H9 (cell line): Measurements from ENCODE around the gene AK9. TPM values are rescaled to one million over a fixed set of nuclear protein-coding genes. Genes with fewer than 3 reads are reported as not detected.

Experiments used
- DNase-seq: peaks from one replicate; pipeline ENCODE4 v3.0.0-alpha.2; 2017
- H2AFZ ChIP-seq: one replicate; pipeline ENCODE4 v1.6.1; 2013; ENCODE audit warnings: mild to moderate bottlenecking, low read length, control low read depth, moderate library complexity
- H2AK5ac ChIP-seq: 2 replicates; pipeline ENCODE4 v1.6.1; 2013; ENCODE audit warnings: low read length, control low read depth, mixed read lengths; ENCODE audit not compliant: insufficient read length
- H2BK120ac ChIP-seq: one replicate; pipeline ENCODE4 v1.6.1; 2013; ENCODE audit warnings: low read depth, mild to moderate bottlenecking, low read length, control low read depth, inconsistent platforms; ENCODE audit not compliant: poor library complexity, severe bottlenecking
- H2BK12ac ChIP-seq: 2 replicates; pipeline ENCODE4 v1.6.1; 2013; ENCODE audit warnings: low read length, control low read depth, mixed read lengths, low read depth; ENCODE audit not compliant: insufficient read length
- H2BK15ac ChIP-seq: 2 replicates; pipeline ENCODE4 v1.6.1; 2013; ENCODE audit warnings: low read depth, low read length, control low read depth
- H2BK20ac ChIP-seq: one replicate; pipeline ENCODE4 v1.6.1; 2013; ENCODE audit warnings: low read depth, mild to moderate bottlenecking, low read length, control low read depth, inconsistent platforms; ENCODE audit not compliant: poor library complexity, severe bottlenecking
- H2BK5ac ChIP-seq: 2 replicates; pipeline ENCODE4 v1.6.1; 2013; ENCODE audit warnings: low read length, control low read depth, mixed read lengths; ENCODE audit not compliant: insufficient read length
- H3K14ac ChIP-seq: 2 replicates; pipeline ENCODE4 v1.6.1; 2013; ENCODE audit warnings: low read length, control low read depth; ENCODE audit not compliant: insufficient read depth
- H3K18ac ChIP-seq: 2 replicates; pipeline ENCODE4 v1.6.1; 2013; ENCODE audit warnings: low read depth, mild to moderate bottlenecking, mixed read lengths, low read length, control low read depth; ENCODE audit not compliant: insufficient read length
- H3K23ac ChIP-seq: 2 replicates; pipeline ENCODE4 v1.6.1; 2013; ENCODE audit warnings: low read length, control low read depth, mixed read lengths, low read depth; ENCODE audit not compliant: insufficient read length
- H3K23me2 ChIP-seq: 2 replicates; pipeline ENCODE4 v1.6.1; 2013; ENCODE audit warnings: low read depth, mild to moderate bottlenecking, mixed read lengths, low read length, control low read depth; ENCODE audit not compliant: insufficient read length, poor library complexity, severe bottlenecking
- H3K27ac ChIP-seq: 2 replicates; pipeline ENCODE4 v1.5.1; 2013; ENCODE audit warnings: low read length, control low read depth, mixed read lengths, low read depth; ENCODE audit not compliant: insufficient read length
- H3K27me3 ChIP-seq: 2 replicates; pipeline ENCODE4 v1.6.1; 2013; ENCODE audit warnings: low read length, control low read depth, inconsistent platforms; ENCODE audit not compliant: insufficient read depth
- H3K4ac ChIP-seq: 2 replicates; pipeline ENCODE4 v1.6.1; 2013; ENCODE audit warnings: low read depth, mild to moderate bottlenecking, control low read depth, inconsistent platforms, low read length, moderate library complexity
- H3K4me1 ChIP-seq: 2 replicates; pipeline ENCODE4 v1.6.1; 2013; ENCODE audit warnings: low read length, control low read depth, inconsistent platforms; ENCODE audit not compliant: insufficient read depth
- H3K4me2 ChIP-seq: 2 replicates; pipeline ENCODE4 v1.6.1; 2013; ENCODE audit warnings: low read length, control low read depth, mixed read lengths; ENCODE audit not compliant: insufficient read length, insufficient read depth
- H3K56ac ChIP-seq: 2 replicates; pipeline ENCODE4 v1.6.1; 2013; ENCODE audit warnings: low read depth, mild to moderate bottlenecking, mixed read lengths, low read length, control low read depth; ENCODE audit not compliant: insufficient read length
- H3K79me1 ChIP-seq: 2 replicates; pipeline ENCODE4 v1.6.1; 2013; ENCODE audit warnings: low read depth, mild to moderate bottlenecking, moderate library complexity, low read length, control low read depth, inconsistent platforms; ENCODE audit not compliant: insufficient read depth, poor library complexity, severe bottlenecking
- H3K79me2 ChIP-seq: 2 replicates; pipeline ENCODE4 v1.6.1; 2013; ENCODE audit warnings: low read length, control low read depth, inconsistent platforms; ENCODE audit not compliant: insufficient read depth
- H3K9ac ChIP-seq: 2 replicates; pipeline ENCODE4 v1.6.1; 2013; ENCODE audit warnings: low read length, control low read depth, mixed read lengths; ENCODE audit not compliant: insufficient read length; ENCODE audit errors: extremely low read depth
- H3K9me3 ChIP-seq: one replicate; pipeline ENCODE4 v1.6.1; 2013; ENCODE audit warnings: low read depth, low read length, inconsistent platforms; ENCODE audit not compliant: control insufficient read depth
- H3T11ph ChIP-seq: one replicate; pipeline ENCODE4 v1.6.1; 2013; ENCODE audit warnings: mild to moderate bottlenecking, low read length, control low read depth, inconsistent platforms
- H4K20me1 ChIP-seq: one replicate; pipeline ENCODE4 v1.6.1; 2013; ENCODE audit not compliant: control insufficient read depth, insufficient read length, insufficient read depth
- H4K5ac ChIP-seq: 2 replicates; pipeline ENCODE4 v1.6.1; 2013; ENCODE audit warnings: low read depth, mild to moderate bottlenecking, mixed read lengths, low read length, control low read depth; ENCODE audit not compliant: insufficient read length
- H4K8ac ChIP-seq: replicated peaks from 2 replicates; pipeline ENCODE4 v1.6.1; 2013; ENCODE audit warnings: low read length, control low read depth, mixed read lengths, low read depth; ENCODE audit not compliant: insufficient read length
- H4K91ac ChIP-seq: 2 replicates; pipeline ENCODE4 v1.6.1; 2013; ENCODE audit warnings: low read depth, mild to moderate bottlenecking, moderate library complexity, mixed read lengths, low read length, control low read depth; ENCODE audit not compliant: insufficient read length
- H3K27ac Mint-ChIP-seq, 3 experiments: 2 replicates in 2 of 3; 3 replicates in 1 of 3; pipeline ENCODE4 v1.8.0; 2020 to 2021; ENCODE audit warnings: mixed read lengths in 3 of 3, mild to moderate bottlenecking in 1 of 3, moderate library complexity in 1 of 3
- H3K27me3 Mint-ChIP-seq: 2 replicates; pipeline ENCODE4 v1.8.0; 2021; ENCODE audit warnings: low read depth, mild to moderate bottlenecking, moderate library complexity, mixed read lengths
- H3K36me3 Mint-ChIP-seq, 3 experiments: 2 replicates in 2 of 3; 3 replicates in 1 of 3; pipeline ENCODE4 v1.8.0; 2020 to 2021; ENCODE audit warnings: low read depth in 3 of 3, mixed read lengths in 3 of 3; ENCODE audit not compliant: insufficient read depth in 1 of 3
- H3K4me1 Mint-ChIP-seq, 2 experiments: 2 replicates each; pipeline ENCODE4 v1.8.0; 2020; ENCODE audit warnings: mixed read lengths in 2 of 2
- H3K4me3 Mint-ChIP-seq, 2 experiments: 2 replicates in 1 of 2; 3 replicates in 1 of 2; pipeline ENCODE4 v1.8.0; 2020 to 2021; ENCODE audit warnings: mild to moderate bottlenecking in 2 of 2, mixed read lengths in 2 of 2, moderate library complexity in 1 of 2
- H3K9me3 Mint-ChIP-seq, 2 experiments: 2 replicates in 1 of 2; 3 replicates in 1 of 2; pipeline ENCODE4 v1.8.0; 2020; ENCODE audit warnings: mild to moderate bottlenecking in 2 of 2, mixed read lengths in 2 of 2, moderate library complexity in 1 of 2
- WGBS: extraction: QIAGEN DNeasy Blood & Tissue Kit; methylation state at CpG from one replicate; pipeline ENCODE4 v1.1.7; 2013; ENCODE audit warnings: missing lambda C conversion rate, low lambda C conversion rate, mixed read lengths; ENCODE audit not compliant: insufficient read length; ENCODE audit errors: extremely low coverage; 5-methylcytosine and 5-hydroxymethylcytosine counted together
- total RNA-seq: library from RNA; stranded (reverse); gene quantifications from 2 replicates; pipeline ENCODE4 v1.2.1, GENCODE V29; 2021
- TF ChIP-seq, protein P1 (sequence below): fragments of 200-600 bp; sonication (generic); conservative IDR thresholded peaks from 3 replicates; pipeline ENCODE4 v1.8.0; 2021; ENCODE audit warnings: antibody characterized with exemption, mild to moderate bottlenecking

Gene AK9
- total RNA-seq, 1 experiment from 2014 or later = 2.3 TPM

DNA sequence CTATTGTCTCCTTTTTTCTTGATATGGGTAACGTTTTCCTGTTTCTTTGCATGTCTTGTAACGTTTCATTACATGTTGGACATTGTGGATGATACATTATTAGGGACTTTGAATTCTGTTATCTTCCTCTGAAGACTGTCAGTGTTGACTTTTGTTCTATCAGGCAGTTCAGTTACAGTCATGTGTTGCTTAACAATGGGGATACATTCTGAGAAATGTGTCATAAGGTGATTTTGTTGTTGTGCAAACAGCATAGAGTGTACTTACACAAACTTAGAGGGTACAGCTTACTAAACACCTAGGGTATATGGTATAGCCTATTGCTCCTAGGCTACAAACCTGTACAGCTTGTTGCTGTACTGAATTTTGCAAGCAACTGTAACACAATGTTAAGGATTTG, 64.7 kb downstream of the AK9 start:
- no peak overlapping the region for H2AFZ ChIP-seq
- Mint-ChIP-seq H3K27ac (no peak overlapping the region), H3K4me1 (no peaks in the 10 kb centered on the region), H3K9me3 (peaks cover 0 to 2% of the 10 kb centered on the region in 2 experiments; a peak in 2 of 5 replicates), H3K27me3 (no peaks in the 10 kb centered on the region), H3K36me3 (no peaks in the 10 kb centered on the region; a peak in 2 of 7 replicates), H3K4me3 (no peak overlapping the region)
- H2BK120ac ChIP-seq = no peak overlapping the region
- H2AK5ac ChIP-seq = no peak overlapping the region
- no peak overlapping the region for H3K18ac ChIP-seq
- H3K14ac ChIP-seq = no peak overlapping the region
- H2BK15ac ChIP-seq = no peak overlapping the region
- no peak overlapping the region for H3T11ph ChIP-seq
- H3K27me3 ChIP-seq = no peaks in the 10 kb centered on the region
- no peaks in the 10 kb centered on the region for H3K9me3 ChIP-seq
- no peak overlapping the region for H2BK12ac ChIP-seq
- H3K9ac ChIP-seq = no peak overlapping the region
- no peak overlapping the region for H3K4ac ChIP-seq
- H3K79me1 ChIP-seq = no peaks in the 10 kb centered on the region
- no peak overlapping the region for H4K91ac ChIP-seq
- no peak overlapping the region for H3K23ac ChIP-seq
- H3K27ac ChIP-seq = no peak overlapping the region
- no peaks in the 10 kb centered on the region for H3K4me1 ChIP-seq
- no peak for DNase-seq
- H2BK5ac ChIP-seq = no peak overlapping the region
- no peaks in the 10 kb centered on the region for H3K23me2 ChIP-seq
- H4K20me1 ChIP-seq = no peaks in the 10 kb centered on the region
- H3K79me2 ChIP-seq = no peaks in the 10 kb centered on the region
- H3K4me2 ChIP-seq = no peak overlapping the region
- H2BK20ac ChIP-seq = no peak overlapping the region
- no peak overlapping the region for H4K8ac ChIP-seq
- H4K5ac ChIP-seq = no peak overlapping the region
- no peak overlapping the region for H3K56ac ChIP-seq
- TF ChIP-seq, protein P1, sequence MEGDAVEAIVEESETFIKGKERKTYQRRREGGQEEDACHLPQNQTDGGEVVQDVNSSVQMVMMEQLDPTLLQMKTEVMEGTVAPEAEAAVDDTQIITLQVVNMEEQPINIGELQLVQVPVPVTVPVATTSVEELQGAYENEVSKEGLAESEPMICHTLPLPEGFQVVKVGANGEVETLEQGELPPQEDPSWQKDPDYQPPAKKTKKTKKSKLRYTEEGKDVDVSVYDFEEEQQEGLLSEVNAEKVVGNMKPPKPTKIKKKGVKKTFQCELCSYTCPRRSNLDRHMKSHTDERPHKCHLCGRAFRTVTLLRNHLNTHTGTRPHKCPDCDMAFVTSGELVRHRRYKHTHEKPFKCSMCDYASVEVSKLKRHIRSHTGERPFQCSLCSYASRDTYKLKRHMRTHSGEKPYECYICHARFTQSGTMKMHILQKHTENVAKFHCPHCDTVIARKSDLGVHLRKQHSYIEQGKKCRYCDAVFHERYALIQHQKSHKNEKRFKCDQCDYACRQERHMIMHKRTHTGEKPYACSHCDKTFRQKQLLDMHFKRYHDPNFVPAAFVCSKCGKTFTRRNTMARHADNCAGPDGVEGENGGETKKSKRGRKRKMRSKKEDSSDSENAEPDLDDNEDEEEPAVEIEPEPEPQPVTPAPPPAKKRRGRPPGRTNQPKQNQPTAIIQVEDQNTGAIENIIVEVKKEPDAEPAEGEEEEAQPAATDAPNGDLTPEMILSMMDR = no peak
- no CpG with 5 or more reads among the region's 2 CpGs for WGBS
